Neural crest cell (in vitro differentiated cells): ENCODE data around the gene DNAJB8. TPM values are rescaled to one million over a fixed set of nuclear protein-coding genes. Genes with fewer than 3 reads are reported as not detected.

Experiments
- DNase-seq: peaks from one replicate; pipeline ENCODE4 v3.0.0; 2021; ENCODE audit warnings: low read depth, mixed read lengths, low spot score
- H3K27ac Mint-ChIP-seq: one replicate; pipeline ENCODE4 v1.8.0; 2021; ENCODE audit warnings: mild to moderate bottlenecking, mixed read lengths; ENCODE audit not compliant: unreplicated experiment
- H3K27me3 Mint-ChIP-seq: 2 replicates; pipeline ENCODE4 v1.8.0; 2021; ENCODE audit warnings: low read depth, mild to moderate bottlenecking, mixed read lengths
- H3K36me3 Mint-ChIP-seq: 2 replicates; pipeline ENCODE4 v1.8.0; 2021; ENCODE audit warnings: low read depth, mild to moderate bottlenecking, mixed read lengths
- H3K4me1 Mint-ChIP-seq: 2 replicates; pipeline ENCODE4 v1.8.0; 2021; ENCODE audit warnings: mixed read lengths
- H3K4me3 Mint-ChIP-seq: one replicate; pipeline ENCODE4 v1.8.0; 2021; ENCODE audit warnings: mild to moderate bottlenecking, mixed read lengths
- H3K9me3 Mint-ChIP-seq: 2 replicates; pipeline ENCODE4 v1.8.0; 2021; ENCODE audit warnings: mixed read lengths
- CTCF ChIP-seq: fragments of 200-600 bp; sonication (generic); conservative IDR thresholded peaks from 2 replicates; pipeline ENCODE4 v1.5.0; 2021; ENCODE audit warnings: antibody characterized with exemption, mild to moderate bottlenecking
- total RNA-seq: library from RNA; stranded (reverse); gene quantifications from 2 replicates; pipeline ENCODE4 v1.2.1, GENCODE V29; 2021

DNAJB8 gene
- total RNA-seq, 1 donor from 2014 or later: not detected

DNA sequence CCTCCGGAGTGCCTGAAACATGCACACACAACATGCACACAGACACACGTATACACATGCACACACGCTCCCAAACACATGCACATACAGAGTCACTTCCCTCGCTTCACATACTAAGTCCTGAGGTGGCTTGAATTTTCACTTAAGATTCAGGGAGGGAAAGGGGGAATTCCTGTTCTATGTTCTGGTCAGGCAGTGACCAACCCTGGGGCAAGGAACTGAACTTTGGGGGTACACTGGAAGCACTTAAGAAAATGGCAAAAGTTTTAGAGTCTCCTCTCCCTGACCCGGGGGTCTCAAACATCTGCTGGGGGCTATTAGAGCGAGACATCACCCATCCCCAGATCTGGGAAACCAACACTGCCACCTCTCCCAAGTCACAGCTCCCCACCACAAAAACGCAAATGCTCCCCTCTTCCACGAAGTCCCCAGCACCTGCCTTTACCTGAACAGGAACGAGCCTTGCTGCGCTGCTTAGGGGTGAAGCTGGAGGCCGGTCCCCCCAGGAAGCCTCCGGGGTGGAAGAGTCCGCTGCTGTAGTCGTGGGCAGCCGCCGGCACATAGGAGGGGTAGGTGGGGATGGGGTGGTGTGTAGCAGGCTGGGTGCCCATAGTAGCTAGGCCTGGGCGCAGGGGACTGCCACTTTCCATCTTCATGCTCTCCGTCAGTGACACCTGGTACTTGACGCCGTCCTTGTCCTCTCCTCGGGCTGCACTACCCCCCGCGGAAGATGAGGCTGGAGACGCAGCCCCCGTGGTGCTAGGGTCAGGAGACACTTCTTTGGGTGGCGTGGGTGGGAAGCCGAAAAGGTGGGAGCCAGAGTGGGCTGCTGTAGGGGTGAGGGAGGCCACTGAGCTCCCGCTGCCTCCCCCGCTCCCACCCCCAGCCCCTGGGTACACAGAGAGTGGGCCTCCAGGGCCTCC, 18.9 kb upstream of the DNAJB8 start:
- peaks cover 32% of the 10 kb centered on the region for H3K4me1 Mint-ChIP-seq
- no peaks in the 10 kb centered on the region for H3K36me3 Mint-ChIP-seq
- H3K27ac Mint-ChIP-seq: no peak overlapping the region
- TF ChIP-seq CTCF: no peak
- DNase-seq: no peak
- H3K27me3 Mint-ChIP-seq: peaks cover 97% of the 10 kb centered on the region
- H3K4me3 Mint-ChIP-seq: no peak overlapping the region
- H3K9me3 Mint-ChIP-seq: no peaks in the 10 kb centered on the region

DNA sequence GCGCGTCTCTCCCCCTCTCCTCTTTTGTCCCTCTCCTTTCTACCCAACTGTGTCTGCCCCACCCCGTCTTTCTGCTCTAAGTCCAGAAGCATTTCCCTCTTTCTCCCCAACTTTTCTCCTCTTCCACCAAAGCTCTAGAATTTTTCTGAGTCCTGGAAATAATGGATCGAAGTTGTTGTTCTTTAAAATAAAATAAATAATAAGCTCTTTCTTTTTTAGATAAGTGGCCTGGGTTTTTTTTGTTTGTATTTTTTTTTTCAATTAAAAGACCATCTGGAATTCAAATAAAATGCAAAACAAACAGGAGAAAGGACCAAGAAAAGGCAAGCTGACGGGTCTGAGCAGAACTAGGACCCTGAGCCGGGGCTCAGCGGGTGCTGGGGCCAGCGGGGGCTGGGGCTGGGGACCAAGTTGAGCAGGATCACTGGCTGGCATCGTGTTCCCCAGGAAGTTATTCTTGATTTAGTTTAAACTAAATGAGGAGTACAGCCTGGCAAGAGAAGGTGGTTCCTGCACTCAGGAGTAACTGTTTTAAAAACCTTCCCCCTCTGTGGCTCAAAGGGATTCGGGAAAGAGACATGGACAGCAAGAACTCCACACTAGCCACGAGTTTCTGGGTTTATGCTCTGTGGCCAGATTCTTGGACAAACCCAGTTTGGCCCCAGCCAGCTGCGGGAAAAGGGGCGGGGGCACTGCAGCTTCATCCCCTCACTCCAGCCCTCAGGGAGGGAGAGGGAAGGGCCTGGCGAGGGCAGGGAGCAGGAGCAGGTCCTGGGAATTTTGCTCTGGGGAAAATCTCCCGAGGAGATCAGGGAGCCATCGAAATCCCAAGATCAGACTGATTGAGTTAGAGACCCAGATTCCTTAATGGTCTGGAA, 18.0 kb upstream of the DNAJB8 start:
- Mint-ChIP-seq H3K4me1 (peaks cover 26% of the 10 kb centered on the region), H3K9me3 (no peaks in the 10 kb centered on the region), H3K27me3 (peaks cover 97% of the 10 kb centered on the region), H3K27ac (no peak overlapping the region), H3K36me3 (no peaks in the 10 kb centered on the region), H3K4me3 (no peak overlapping the region)
- no peak for TF ChIP-seq CTCF
- DNase-seq: no peak

DNA sequence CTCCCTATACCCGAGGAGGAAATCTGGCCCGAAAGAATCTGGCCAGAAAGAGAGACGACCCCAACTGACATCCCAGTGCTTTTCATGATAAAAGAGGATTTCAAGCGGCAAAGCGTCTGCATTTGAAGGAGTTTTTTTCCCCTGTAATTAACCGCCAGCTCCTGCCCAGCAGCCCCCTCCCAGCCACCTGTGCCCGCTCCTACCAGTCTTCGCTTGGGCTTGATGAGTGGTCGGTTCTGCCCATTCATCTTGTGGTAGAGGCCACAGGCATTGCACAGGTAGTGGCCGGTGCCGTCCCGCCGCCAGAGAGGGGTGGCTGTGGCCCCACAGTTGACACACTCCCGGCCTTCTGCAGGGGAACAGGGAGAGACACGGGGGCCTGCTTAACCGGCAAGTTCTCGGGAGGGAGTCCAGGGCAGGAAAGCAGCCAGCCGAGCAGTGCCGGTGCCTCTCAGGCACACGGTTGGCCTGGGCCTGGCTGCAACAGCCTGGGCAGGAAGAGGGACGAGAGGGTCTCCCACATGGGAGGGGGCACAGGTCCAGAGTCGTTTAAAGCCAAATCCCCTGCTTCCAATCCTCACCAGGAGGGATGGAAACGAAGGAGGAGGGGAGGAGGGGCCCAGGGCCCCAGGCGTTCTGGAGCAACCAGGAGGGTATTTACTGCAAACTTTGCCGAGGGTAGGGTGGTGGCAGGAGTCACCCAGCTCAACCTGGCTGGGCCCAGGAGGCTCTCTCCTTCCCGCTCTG, 17.1 kb upstream of the DNAJB8 start:
- Mint-ChIP-seq H3K4me1 (peaks cover 24% of the 10 kb centered on the region), H3K9me3 (no peaks in the 10 kb centered on the region), H3K27ac (no peak overlapping the region), H3K4me3 (no peak overlapping the region), H3K27me3 (peaks cover 100% of the 10 kb centered on the region), H3K36me3 (no peaks in the 10 kb centered on the region)
- DNase-seq: no peak
- no peak for TF ChIP-seq CTCF

DNA sequence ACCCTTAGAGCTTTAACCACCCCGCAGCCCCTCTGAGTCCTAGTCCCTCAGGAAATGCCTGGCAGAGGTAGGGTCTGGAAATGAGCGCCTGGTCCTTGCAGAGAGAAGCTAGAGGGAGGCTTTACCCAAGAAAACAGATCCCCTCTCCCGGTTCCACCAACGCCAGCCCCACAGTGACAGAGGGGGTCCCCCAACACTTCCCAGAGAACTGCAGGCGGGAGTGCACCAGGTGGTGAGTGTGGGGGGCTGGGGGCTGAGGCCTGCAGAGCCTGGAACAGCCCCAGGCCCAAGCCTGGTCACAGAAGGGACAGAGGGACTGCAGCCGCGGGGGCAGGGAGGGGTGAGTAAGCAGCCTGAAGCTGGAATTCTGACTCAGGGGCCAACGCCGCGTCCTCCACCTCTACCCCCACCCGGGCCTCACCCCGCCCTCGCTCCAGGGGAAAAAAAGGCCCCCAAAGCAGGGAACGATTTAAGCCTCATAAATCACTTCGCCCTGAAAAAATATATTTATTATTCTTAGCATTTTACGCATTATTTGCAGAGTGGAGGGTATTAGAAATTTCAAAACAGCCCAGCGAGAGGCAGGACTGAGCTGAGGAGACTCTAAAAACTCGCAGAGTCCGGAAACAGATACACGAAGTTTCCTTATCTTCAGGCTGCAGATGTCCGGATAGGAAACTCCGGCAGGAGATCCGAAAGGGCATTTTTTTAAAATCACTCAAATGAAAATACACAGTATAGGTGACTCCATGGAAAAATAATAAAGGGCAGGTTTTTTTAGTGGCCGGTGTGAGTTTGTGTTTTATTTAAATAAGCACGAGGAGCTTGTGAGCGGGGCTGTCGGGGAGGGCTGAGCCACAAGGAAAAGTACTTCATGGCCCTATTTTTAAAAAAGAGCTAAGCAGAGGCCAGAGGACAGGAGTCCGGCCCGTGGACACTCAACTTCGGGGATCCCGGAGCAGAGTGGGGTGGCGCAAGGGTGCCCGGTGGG, 16.3 kb upstream of the DNAJB8 start:
- Mint-ChIP-seq H3K4me3 (peak overlapping the region; percentile 40), H3K27ac (no peak overlapping the region), H3K27me3 (peaks cover 100% of the 10 kb centered on the region), H3K4me1 (peaks cover 24% of the 10 kb centered on the region), H3K36me3 (no peaks in the 10 kb centered on the region), H3K9me3 (no peaks in the 10 kb centered on the region)
- no peak for TF ChIP-seq CTCF
- no peak for DNase-seq
